ENCODE data around the gene SLC66A1.

DNA sequence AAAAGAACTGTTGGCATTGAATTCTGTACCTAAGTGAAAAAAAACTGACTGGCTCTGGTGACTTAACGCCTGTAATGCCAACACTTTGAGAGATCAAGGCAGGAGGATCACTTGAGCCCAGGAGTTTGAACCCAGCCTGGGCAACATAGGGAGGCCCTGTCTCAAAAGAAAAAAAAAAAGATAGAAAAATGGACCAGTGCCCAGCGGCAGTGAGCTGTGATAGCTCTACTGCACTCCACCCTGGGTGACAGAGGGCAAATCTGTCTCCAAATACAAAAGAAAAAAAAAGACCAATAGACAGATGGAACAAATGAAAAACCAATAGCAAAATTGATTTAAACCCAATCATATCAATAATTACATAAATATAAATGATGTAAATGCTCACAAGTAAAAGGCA lies 22.9 kb upstream of the SLC66A1 start:
- TF ChIP-seq, protein P1, sequence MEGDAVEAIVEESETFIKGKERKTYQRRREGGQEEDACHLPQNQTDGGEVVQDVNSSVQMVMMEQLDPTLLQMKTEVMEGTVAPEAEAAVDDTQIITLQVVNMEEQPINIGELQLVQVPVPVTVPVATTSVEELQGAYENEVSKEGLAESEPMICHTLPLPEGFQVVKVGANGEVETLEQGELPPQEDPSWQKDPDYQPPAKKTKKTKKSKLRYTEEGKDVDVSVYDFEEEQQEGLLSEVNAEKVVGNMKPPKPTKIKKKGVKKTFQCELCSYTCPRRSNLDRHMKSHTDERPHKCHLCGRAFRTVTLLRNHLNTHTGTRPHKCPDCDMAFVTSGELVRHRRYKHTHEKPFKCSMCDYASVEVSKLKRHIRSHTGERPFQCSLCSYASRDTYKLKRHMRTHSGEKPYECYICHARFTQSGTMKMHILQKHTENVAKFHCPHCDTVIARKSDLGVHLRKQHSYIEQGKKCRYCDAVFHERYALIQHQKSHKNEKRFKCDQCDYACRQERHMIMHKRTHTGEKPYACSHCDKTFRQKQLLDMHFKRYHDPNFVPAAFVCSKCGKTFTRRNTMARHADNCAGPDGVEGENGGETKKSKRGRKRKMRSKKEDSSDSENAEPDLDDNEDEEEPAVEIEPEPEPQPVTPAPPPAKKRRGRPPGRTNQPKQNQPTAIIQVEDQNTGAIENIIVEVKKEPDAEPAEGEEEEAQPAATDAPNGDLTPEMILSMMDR (conservative IDR thresholded peaks at IDR 0.05; ENCODE audit: low read length), result no peak
- no peak for TF ChIP-seq EZH2phosphoT487 (IDR thresholded peaks at IDR 0.05; ENCODE audit: borderline replicate concordance)

Measured in Loucy (cell line).